ENCODE results near the gene CMTM8.

Gene CMTM8

GRCh38 chr3:32246079-32246675 is 7.7 kb downstream of the CMTM8 start:
- no peak overlapping the region for H3K27ac ChIP-seq
- no peak for TF ChIP-seq CTCF (conservative IDR thresholded peaks at IDR 0.05)

GRCh38 chr3:32249184-32249782 is 10.8 kb downstream of the CMTM8 start:
- TF ChIP-seq CTCF (conservative IDR thresholded peaks at IDR 0.05): no peak
- H3K27ac ChIP-seq: no peak overlapping the region

GRCh38 chr3:32254268-32254667 is 15.8 kb downstream of the CMTM8 start:
- TF ChIP-seq CTCF (conservative IDR thresholded peaks at IDR 0.05): no peak
- H3K27ac ChIP-seq: no peak overlapping the region

- TF ChIP-seq CTCF (conservative IDR thresholded peaks at IDR 0.05): no peak
Observed at GRCh38 chr3:32255345-32255744, 16.9 kb downstream of the CMTM8 start.

GRCh38 chr3:32256206-32256605 is 17.7 kb downstream of the CMTM8 start:
- TF ChIP-seq CTCF (conservative IDR thresholded peaks at IDR 0.05): no peak
- H3K27ac ChIP-seq: no peak overlapping the region

More at GRCh38 chr3:32255345-32255744, 16.9 kb downstream of the CMTM8 start:
- no peak overlapping the region for H3K27ac ChIP-seq

- no peak overlapping the region for H3K27ac ChIP-seq
- no peak for TF ChIP-seq CTCF (conservative IDR thresholded peaks at IDR 0.05)
Observed at GRCh38 chr3:32257042-32257441, 18.6 kb downstream of the CMTM8 start.

- no peak overlapping the region for H3K27ac ChIP-seq
- TF ChIP-seq CTCF (conservative IDR thresholded peaks at IDR 0.05): no peak
Observed at GRCh38 chr3:32257641-32258438, 19.4 kb downstream of the CMTM8 start.

Measured in VCaP (cell line).